Activated naive CD8-positive, alpha-beta T cell treated with anti-CD3 and anti-CD28 coated beads, Interleukin-2, amount 50 U/mL, for 24 hours (primary cell): ENCODE measurements around the gene CAPN2.

Source experiments
- ATAC-seq: fragments of 150-1000 bp; cut with Tn5 transposase; one replicate; pipeline ENCODE4 v1.10.0; 2021
- DNase-seq: peaks from one replicate; pipeline ENCODE4 v3.0.0; 2021
- H3K27ac Mint-ChIP-seq: one replicate; pipeline ENCODE4 v1.8.0; 2021; ENCODE audit warnings: mild to moderate bottlenecking, mixed read lengths
- H3K27me3 Mint-ChIP-seq: one replicate; pipeline ENCODE4 v1.8.0; 2021; ENCODE audit warnings: mixed read lengths
- H3K36me3 Mint-ChIP-seq: one replicate; pipeline ENCODE4 v1.8.0; 2021; ENCODE audit warnings: low read depth, mixed read lengths
- H3K4me1 Mint-ChIP-seq: one replicate; pipeline ENCODE4 v1.8.0; 2021; ENCODE audit warnings: mixed read lengths
- H3K4me3 Mint-ChIP-seq: one replicate; pipeline ENCODE4 v1.8.0; 2021; ENCODE audit warnings: mild to moderate bottlenecking, moderate library complexity, mixed read lengths
- H3K9me3 Mint-ChIP-seq: one replicate; pipeline ENCODE4 v1.8.0; 2021; ENCODE audit warnings: mixed read lengths

CAPN2 gene

DNA sequence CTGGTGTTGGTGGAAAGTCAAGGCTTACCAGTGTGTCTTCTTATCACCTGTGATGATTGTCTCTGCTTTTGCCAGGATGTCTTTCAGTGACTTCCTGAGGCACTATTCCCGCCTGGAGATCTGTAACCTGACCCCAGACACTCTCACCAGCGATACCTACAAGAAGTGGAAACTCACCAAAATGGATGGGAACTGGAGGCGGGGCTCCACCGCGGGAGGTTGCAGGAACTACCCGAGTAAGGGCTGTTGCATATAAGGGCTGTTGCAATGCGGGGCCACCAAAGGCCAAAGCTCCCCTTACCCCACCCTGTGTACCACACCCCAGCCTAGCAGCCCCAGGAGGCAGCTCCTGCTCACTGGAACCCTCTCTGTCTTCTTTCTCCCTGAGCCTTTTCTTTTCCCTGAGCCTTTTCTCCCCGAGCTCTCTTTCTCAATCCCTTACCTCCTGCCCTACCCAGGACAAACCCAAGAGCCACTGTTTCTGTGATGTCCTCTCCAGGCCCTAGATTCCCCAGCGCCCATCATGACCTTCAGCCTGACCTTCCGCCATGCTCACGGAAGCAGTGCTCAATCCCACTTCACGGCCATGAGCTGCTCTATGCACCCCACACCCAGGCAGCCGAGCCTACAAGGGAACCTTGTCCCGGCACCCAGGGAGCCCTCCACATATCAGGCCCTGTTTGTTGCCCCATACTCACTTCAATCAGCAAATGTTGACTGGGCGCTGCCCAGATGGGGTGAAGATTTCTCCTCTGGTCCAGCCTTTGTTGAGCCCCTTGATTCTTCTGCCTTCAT lies 40.6 kb downstream of the CAPN2 start:
- H3K4me1 Mint-ChIP-seq, result peaks cover 8% of the 10 kb centered on the region
- no peak overlapping the region for H3K27ac Mint-ChIP-seq
- peaks cover 12% of the 10 kb centered on the region for H3K36me3 Mint-ChIP-seq
- no peak overlapping the region for H3K4me3 Mint-ChIP-seq
- no peaks in the 10 kb centered on the region for H3K9me3 Mint-ChIP-seq
- H3K27me3 Mint-ChIP-seq, result no peaks in the 10 kb centered on the region
- no peak for DNase-seq
- no peak for ATAC-seq

DNA sequence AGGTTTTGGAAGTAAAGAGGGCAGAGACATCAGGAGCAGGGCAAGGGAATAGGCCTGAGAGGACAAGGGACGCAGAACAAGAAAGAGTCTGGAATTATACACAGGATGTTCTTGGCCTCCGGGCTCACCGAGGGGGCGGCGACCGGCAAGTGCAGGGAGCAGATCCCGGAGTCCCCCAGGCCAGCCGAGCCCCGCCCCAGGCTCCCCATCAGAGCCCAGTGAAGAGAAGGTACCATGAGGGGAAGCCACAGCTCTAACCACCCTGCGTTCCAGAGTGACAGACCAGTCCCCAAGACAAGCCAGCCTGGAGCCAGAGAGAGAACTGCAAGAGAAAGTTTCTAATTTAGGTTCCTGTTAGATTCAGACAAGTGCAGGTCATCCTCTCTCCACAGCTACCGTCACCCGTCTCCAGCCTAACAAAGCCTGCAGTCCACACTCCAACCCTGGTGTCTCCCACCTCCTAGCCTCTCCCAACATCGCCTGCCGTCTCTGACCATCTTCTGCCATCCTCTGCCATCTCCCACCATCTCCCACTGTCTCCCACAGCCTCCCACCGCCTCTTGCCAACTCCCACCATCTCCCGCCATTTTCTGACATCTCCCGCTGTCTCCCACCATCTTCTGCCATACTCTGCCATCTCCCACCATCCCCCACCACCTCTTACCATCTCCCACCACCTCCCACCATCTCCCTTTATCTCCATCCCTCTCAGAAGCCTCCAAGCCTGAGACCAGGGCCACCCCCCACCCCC lies 42.5 kb downstream of the CAPN2 start:
- no peaks in the 10 kb centered on the region for H3K27me3 Mint-ChIP-seq
- H3K4me1 Mint-ChIP-seq, result no peaks in the 10 kb centered on the region
- ATAC-seq, result no peak
- no peak for DNase-seq
- H3K4me3 Mint-ChIP-seq, result no peak overlapping the region
- no peak overlapping the region for H3K27ac Mint-ChIP-seq
- H3K9me3 Mint-ChIP-seq, result no peaks in the 10 kb centered on the region
- H3K36me3 Mint-ChIP-seq, result peaks cover 15% of the 10 kb centered on the region

DNA sequence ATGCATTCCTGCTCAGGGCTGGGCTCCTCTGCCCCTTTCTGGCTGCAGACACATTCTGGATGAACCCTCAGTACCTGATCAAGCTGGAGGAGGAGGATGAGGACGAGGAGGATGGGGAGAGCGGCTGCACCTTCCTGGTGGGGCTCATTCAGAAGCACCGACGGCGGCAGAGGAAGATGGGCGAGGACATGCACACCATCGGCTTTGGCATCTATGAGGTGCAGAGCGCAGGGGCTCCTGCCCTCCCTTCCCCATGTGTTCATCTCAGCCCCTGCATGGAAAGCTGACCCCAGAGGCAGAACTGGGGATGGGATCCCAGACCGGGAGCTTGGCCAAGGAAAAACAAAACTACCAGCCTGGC lies 43.1 kb downstream of the CAPN2 start:
- H3K36me3 Mint-ChIP-seq, result peaks cover 14% of the 10 kb centered on the region
- H3K27me3 Mint-ChIP-seq, result no peaks in the 10 kb centered on the region
- no peak overlapping the region for H3K27ac Mint-ChIP-seq

DNA sequence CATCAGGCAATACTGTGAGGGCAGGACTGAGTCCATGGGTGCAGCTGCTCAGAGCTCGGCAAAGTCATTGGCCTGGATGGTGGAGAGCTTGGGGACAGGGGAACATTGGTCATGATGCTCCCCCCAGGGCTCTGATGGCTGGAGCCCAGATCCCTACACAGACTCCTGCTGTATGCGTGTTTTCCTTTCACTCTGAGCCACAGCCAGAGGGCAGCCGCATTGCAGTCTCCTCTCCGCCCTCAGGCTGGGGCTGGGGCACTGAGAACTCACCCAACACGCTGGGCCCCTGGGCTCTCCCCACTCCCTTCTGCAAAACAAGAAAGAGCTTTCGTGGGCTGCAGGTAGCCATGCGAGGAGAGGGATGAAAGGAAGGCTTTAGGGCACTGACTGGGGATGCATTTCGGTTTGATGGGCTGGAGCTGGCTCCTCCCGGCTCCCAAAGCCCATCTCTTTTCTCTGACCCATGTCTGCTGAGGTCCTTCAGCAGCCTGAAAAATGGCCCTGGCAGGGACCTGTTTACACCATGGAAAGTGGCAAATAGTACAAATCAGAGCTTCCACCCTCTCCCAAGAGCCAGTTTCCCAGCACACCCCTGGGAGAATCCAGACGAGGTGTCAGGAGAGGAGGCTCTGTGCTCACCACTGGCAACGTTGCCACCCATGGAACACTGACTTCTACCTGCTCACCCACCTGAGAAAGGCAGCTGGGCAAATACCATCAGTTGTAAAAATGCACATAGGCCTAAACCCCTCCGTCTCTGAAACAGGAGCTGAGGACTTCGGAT lies 43.8 kb downstream of the CAPN2 start:
- DNase-seq (no peak), ATAC-seq (no peak)
- H3K4me1 Mint-ChIP-seq, result no peaks in the 10 kb centered on the region
- no peak overlapping the region for H3K27ac Mint-ChIP-seq
- no peaks in the 10 kb centered on the region for H3K27me3 Mint-ChIP-seq
- peaks cover 14% of the 10 kb centered on the region for H3K36me3 Mint-ChIP-seq
- H3K4me3 Mint-ChIP-seq, result no peak overlapping the region
- no peaks in the 10 kb centered on the region for H3K9me3 Mint-ChIP-seq

More for the DNA sequence above, 43.1 kb downstream of the CAPN2 start:
- no peak overlapping the region for H3K4me3 Mint-ChIP-seq
- H3K4me1 Mint-ChIP-seq, result no peaks in the 10 kb centered on the region
- ATAC-seq (no peak), DNase-seq (no peak)
- H3K9me3 Mint-ChIP-seq, result no peaks in the 10 kb centered on the region

DNA sequence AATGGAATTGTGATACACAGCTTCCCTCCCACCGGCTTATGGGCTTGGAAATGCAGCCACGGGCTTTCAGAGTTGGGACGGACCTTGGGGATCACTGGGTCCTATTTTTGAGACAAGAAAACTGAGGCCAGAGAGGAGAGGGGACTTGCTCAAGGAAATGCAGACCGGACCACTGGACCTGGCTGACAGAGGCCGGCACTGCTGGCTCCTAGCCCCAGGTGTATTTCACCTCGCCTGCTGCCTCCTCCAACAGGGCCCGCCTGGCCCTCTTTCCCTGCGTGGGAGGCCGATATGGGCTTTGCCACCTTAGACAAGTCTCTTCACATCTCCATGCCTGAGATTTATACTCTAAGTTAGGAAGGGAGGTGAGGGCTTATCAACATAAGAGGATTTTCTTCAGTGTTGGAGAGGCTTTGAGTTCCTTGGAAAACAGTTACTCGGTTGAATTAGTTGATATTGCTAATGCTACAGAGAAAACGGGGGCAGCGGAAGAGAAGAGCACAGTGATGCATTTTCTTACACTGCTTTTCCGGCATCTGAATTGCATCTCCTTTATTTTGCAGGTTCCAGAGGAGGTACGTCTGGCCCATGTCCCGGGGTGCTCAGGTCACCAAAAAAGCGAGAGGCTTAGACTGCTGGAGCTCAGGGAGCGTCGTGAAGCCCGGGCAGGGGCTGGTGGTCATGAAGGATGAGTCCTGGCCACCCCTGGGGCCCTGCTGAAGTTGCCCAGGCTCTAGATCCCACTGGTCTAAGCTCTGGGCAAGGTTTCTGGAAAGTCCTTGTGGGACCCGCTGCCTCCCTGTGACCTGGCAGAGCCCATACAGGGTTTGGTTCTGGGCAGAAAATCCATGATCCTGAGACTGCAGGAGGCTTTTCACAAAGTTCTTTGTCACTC lies 44.7 kb downstream of the CAPN2 start:
- Mint-ChIP-seq H3K27ac (no peak overlapping the region), H3K27me3 (no peaks in the 10 kb centered on the region), H3K4me1 (no peaks in the 10 kb centered on the region), H3K4me3 (no peak overlapping the region), H3K36me3 (peaks cover 15% of the 10 kb centered on the region), H3K9me3 (no peaks in the 10 kb centered on the region)
- DNase-seq (no peak), ATAC-seq (no peak)

DNA sequence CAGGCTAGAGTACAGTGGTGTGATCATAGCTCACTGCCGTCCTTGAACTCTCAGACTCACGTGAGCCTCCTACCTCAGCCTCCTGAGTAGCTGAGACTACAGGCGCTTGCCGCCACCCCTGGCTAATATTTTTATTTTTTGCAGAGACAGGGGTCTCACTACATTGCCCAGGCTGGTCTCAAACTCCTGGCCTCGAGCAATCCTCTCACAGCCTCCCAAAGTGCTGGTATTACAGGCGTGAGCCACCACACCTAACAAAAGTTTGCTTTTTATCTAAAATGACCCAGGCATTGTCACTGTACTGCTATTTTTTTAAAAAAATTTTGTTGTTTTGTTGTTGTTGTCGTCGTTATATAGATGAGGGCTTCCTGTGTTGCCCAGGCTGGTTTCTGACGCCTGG lies 46.4 kb downstream of the CAPN2 start:
- Mint-ChIP-seq H3K4me3 (no peak overlapping the region), H3K27me3 (no peaks in the 10 kb centered on the region), H3K9me3 (no peaks in the 10 kb centered on the region), H3K27ac (no peak overlapping the region), H3K4me1 (no peaks in the 10 kb centered on the region), H3K36me3 (peaks cover 17% of the 10 kb centered on the region)
- no peak for ATAC-seq
- DNase-seq, result no peak

DNA sequence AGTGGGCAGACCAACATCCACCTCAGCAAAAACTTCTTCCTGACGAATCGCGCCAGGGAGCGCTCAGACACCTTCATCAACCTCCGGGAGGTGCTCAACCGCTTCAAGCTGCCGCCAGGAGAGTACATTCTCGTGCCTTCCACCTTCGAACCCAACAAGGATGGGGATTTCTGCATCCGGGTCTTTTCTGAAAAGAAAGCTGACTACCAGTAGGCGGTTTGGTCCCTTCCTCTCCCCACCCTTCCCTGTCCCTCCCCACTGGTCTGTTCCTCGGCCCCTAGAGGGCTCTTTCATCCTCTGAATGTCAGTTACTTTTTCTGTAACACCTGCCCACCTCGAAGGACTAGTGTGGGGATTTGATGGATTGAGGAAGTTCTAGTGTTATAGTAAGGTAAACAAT lies 46.9 kb downstream of the CAPN2 start:
- Mint-ChIP-seq H3K36me3 (peaks cover 20% of the 10 kb centered on the region), H3K4me1 (no peaks in the 10 kb centered on the region), H3K27me3 (no peaks in the 10 kb centered on the region), H3K27ac (no peak overlapping the region), H3K4me3 (no peak overlapping the region), H3K9me3 (no peaks in the 10 kb centered on the region)
- DNase-seq (no peak), ATAC-seq (no peak)

DNA sequence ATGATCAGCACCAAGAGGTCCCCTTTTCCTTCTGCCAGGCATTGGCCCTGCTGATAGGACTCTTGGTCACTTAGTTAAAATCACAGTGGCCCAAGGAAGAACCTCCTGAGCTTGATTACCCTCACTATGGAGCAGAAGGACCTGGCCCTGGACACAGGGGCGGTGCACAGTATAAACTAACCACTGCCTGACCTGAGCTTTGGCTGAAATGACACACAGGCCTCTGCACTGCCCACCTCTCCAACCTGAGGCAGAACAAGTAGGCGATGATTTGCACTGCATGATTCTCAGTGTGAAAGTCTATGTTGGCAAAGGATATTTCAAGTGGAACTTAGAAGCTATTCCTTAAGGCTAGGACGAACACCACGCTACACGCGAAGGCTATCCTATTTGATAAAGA lies 48.5 kb downstream of the CAPN2 start:
- Mint-ChIP-seq H3K36me3 (peaks cover 20% of the 10 kb centered on the region), H3K27ac (no peak overlapping the region), H3K27me3 (no peaks in the 10 kb centered on the region), H3K4me1 (no peaks in the 10 kb centered on the region), H3K4me3 (no peak overlapping the region), H3K9me3 (no peaks in the 10 kb centered on the region)
- ATAC-seq (no peak), DNase-seq (no peak)

DNA sequence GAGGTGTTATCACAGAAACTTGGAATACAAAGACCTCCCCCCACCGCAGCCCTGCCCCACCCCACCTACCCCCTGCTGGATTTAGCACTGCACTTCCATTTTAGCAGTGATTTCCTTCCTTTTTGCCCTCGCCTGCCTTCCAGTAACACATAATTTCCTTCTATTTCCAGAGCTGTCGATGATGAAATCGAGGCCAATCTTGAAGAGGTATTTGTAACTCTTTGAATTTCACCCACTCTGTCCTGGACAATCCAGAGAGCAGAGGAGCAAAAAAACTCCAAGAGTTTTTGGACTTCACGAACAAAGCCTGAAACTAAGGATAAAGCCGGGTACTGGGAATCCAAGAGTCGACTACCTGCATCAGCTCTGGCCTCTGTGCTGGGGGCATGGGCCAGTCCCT lies 49.1 kb downstream of the CAPN2 start:
- H3K27ac Mint-ChIP-seq, result no peak overlapping the region
- no peaks in the 10 kb centered on the region for H3K9me3 Mint-ChIP-seq
- H3K27me3 Mint-ChIP-seq, result no peaks in the 10 kb centered on the region
- peaks cover 26% of the 10 kb centered on the region for H3K36me3 Mint-ChIP-seq
- H3K4me3 Mint-ChIP-seq, result no peak overlapping the region
- H3K4me1 Mint-ChIP-seq, result no peaks in the 10 kb centered on the region
- ATAC-seq (no peak), DNase-seq (no peak)

DNA sequence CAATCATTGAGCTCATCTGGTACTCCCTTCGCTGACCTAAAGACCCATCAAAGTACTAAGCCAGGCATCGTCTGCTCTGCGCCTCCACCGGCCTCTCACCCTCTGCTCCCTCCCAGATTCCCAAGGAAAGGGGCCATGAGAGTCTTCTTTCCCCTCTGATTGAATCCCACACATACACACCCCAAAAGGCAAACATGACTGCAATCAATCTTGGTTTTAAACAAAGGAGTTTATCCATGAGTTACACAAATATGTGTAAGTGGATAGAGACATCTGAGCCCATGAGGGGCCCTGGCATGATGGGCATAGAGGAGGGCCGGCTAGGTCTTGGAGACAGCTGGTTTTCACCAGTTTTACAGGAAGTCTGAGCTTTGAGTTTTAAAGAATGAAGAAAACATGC lies 50.9 kb downstream of the CAPN2 start:
- Mint-ChIP-seq H3K27me3 (no peaks in the 10 kb centered on the region), H3K4me1 (no peaks in the 10 kb centered on the region), H3K36me3 (peaks cover 27% of the 10 kb centered on the region), H3K4me3 (no peak overlapping the region), H3K9me3 (no peaks in the 10 kb centered on the region), H3K27ac (peak overlapping the region; percentile 64)
- DNase-seq, result no peak
- no peak for ATAC-seq

DNA sequence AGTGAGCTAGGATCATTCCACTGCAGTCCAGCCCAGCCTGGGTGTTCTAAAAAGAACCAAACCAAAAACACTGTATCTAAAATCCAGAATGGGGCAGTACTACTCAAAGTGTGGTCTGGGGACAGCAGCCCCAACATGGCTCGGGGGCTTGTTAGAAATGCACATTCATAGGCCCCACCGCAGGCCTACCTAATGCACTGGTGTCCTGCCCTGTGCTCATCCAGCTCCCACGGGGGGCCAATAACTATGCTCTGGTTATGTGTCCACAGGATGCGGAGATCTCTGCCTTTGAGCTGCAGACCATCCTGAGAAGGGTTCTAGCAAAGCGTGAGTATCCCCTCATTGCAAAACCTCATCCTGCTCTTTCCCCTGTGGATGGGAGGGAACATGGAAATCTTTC lies 51.5 kb downstream of the CAPN2 start:
- Mint-ChIP-seq H3K4me3 (no peak overlapping the region), H3K27ac (no peak overlapping the region), H3K9me3 (no peaks in the 10 kb centered on the region), H3K27me3 (no peaks in the 10 kb centered on the region), H3K4me1 (no peaks in the 10 kb centered on the region), H3K36me3 (peaks cover 27% of the 10 kb centered on the region)
- no peak for DNase-seq
- no peak for ATAC-seq

DNA sequence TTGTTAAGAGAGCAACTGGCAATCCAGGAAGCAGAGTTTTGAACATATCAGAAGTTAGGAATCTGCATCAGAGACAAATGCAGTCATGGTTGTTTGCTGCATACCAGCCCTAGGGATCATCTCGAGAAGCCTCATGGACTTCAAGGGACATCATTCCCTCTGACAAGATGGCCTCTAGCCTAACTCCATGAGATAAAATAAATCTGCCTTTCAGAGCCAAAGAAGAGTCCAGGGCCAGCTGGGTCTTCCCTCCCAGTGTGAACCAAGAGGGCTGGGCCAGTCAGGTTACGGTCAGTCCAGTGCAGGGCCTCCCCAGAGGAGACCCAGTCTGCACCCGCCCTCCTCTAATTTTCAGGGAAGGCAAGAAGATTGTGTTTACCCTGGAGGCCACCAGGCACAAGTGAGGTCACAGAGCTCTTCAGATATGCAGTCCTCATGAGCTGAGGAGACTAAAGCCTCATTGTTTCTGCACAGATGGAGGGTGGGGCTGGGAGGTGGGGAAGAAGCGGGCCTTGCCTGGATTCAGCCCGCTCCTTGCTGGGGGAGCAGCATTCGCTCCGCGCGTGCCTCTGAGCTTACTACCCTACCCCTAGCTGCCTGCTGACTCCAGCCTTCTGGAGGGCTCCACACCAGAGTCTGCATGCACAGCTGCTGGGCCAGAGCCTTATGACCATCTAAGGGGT lies 52.8 kb downstream of the CAPN2 start:
- Mint-ChIP-seq H3K4me1 (no peaks in the 10 kb centered on the region), H3K27ac (no peak overlapping the region), H3K27me3 (no peaks in the 10 kb centered on the region), H3K36me3 (peaks cover 32% of the 10 kb centered on the region), H3K9me3 (no peaks in the 10 kb centered on the region), H3K4me3 (no peak overlapping the region)
- peak; percentile 28 for ATAC-seq
- no peak for DNase-seq

DNA sequence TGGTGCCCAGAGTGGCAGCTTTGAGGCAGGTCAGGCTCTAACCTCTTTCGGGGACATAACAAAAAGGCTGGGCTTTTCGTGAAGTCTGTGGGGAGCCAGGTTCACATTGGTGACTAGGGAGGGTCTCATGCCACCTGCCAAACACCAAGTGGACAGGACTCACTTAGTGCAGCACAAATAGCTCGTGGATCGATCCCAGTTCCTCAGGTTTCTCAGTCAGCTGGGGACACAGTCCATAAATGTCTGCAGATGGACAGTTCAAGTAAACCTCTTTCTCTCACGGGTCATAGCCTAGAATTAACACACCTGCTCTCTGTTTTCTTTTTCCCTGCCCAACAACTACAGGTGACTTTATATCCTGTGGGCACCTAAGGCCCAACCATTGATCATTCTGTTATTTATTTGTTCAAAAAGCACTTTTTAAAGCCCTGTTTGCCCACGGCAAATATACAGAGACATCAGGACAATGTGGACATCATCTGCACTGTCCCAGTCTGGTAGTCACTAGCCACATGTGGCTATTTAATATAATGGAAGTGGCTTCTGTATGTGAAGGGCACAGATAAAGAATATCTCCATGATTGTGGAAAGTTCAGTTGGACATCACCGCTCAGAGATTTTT lies 53.5 kb downstream of the CAPN2 start:
- Mint-ChIP-seq H3K4me1 (no peaks in the 10 kb centered on the region), H3K4me3 (no peak overlapping the region), H3K9me3 (no peaks in the 10 kb centered on the region), H3K27ac (no peak overlapping the region), H3K36me3 (peaks cover 34% of the 10 kb centered on the region), H3K27me3 (no peaks in the 10 kb centered on the region)
- DNase-seq, result no peak
- ATAC-seq, result no peak
